ENCODE data around the gene TELO2. TPM values are rescaled to one million over a fixed set of nuclear protein-coding genes. Genes with fewer than 3 reads are reported as not detected.

The TELO2 gene
- total and polyA plus RNA-seq, 2 donors (not counting 3 experiments of a cell fraction or from before 2014, with no cell fraction given) = 30.7 to 61.6 TPM

DNA sequence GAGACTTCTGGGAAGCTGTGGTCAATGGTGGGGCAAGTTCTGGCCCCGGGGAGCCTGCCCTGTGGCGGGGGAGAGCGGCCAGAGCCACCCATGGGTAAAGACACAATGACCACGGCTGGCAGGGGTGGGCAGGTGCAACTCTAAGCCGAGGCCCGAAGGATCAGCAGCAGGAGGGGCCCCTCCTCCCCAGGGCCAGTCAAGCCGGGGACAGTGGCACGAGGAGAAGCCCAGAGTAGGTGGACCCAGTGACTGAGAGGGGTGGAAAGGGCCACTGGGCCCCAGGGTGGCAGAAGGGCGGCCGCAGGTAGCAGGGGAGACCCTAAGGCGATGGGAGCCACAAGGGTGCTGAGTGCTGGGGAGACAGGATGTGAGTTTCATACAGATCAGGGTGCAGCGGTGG is 58.0 kb downstream of the TELO2 start:
- H3K4me2 ChIP-seq (ENCODE audit: insufficient read depth, low read length) = no peak overlapping the region
- dilution Hi-C loops (cut with MboI; ENCODE audit: extremely low pct_ligation_motif_present, low sequenced_read_pairs) = no loop called here
- peaks cover 32% of the 10 kb centered on the region for H3K4me1 ChIP-seq (ENCODE audit: control insufficient read depth, extremely low read depth, insufficient read depth, low read length)
- intact Hi-C loops (cut with micrococcal nuclease) = no loop called here
- H3K27me3 ChIP-seq (ENCODE audit: control insufficient read depth in 2 of 2, insufficient read depth in 2 of 2, low read length in 2 of 2) = no peaks in the 10 kb centered on the region
- no peaks in the 10 kb centered on the region for H3K9me1 ChIP-seq (replicated peaks; ENCODE audit: control insufficient read depth, extremely low read depth, insufficient read depth, low read length)
- FAIRE-seq = no peak
- CTCF ChIA-PET = no interaction called here
- no peak overlapping the region for H2AFZ ChIP-seq (ENCODE audit: low read depth, low read length)
- no peak overlapping the region for H3K4me3 ChIP-seq (replicated peaks in 1 of 3; ENCODE audit: insufficient read depth in 1 of 3, low read depth in 1 of 3, low read length in 3 of 3)
- no peak overlapping the region for H3K9ac ChIP-seq (replicated peaks; ENCODE audit: extremely low read depth, insufficient read depth, low read length)
- H3K79me2 ChIP-seq (ENCODE audit: control insufficient read depth, insufficient read depth, low read length) = peaks cover 6% of the 10 kb centered on the region
- H3K27ac ChIP-seq (ENCODE audit: insufficient read depth, low read depth, low read length) = no peak overlapping the region
- no peaks in the 10 kb centered on the region for H3K9me3 ChIP-seq (replicated peaks; ENCODE audit: control insufficient read depth, insufficient read depth, low read length)
- H3K36me3 ChIP-seq (ENCODE audit: control insufficient read depth in 2 of 2, extremely low read depth in 1 of 2, insufficient read depth in 2 of 2, low read length in 2 of 2) = peaks cover 0 to 11% of the 10 kb centered on the region in 2 experiments
- TF ChIP-seq POLR2AphosphoS5 (IDR thresholded peaks at IDR 0.05; ENCODE audit: insufficient read depth, low read depth, low read length) (no peak), JUN (IDR thresholded peaks at IDR 0.05; ENCODE audit: borderline replicate concordance, insufficient read depth, insufficient read length, low read depth) (no peak), POLR2A (IDR thresholded peaks at IDR 0.05; ENCODE audit: low read depth, low read length) (no peak), GATA2 (IDR thresholded peaks at IDR 0.05; ENCODE audit: insufficient read depth, insufficient read length, low read depth, low read length) (no peak), EZH2 (IDR thresholded peaks at IDR 0.05; ENCODE audit: borderline replicate concordance, low read depth, low read length, severe bottlenecking) (no peak), MAX (IDR thresholded peaks at IDR 0.05; ENCODE audit: insufficient read depth, insufficient read length) (no peak), FOS (IDR thresholded peaks at IDR 0.05; ENCODE audit: borderline replicate concordance, insufficient read depth, low read length) (no peak), MYC (IDR thresholded peaks at IDR 0.05; ENCODE audit: low read depth, low read length) (no peak)
- TF ChIP-seq, protein P1, sequence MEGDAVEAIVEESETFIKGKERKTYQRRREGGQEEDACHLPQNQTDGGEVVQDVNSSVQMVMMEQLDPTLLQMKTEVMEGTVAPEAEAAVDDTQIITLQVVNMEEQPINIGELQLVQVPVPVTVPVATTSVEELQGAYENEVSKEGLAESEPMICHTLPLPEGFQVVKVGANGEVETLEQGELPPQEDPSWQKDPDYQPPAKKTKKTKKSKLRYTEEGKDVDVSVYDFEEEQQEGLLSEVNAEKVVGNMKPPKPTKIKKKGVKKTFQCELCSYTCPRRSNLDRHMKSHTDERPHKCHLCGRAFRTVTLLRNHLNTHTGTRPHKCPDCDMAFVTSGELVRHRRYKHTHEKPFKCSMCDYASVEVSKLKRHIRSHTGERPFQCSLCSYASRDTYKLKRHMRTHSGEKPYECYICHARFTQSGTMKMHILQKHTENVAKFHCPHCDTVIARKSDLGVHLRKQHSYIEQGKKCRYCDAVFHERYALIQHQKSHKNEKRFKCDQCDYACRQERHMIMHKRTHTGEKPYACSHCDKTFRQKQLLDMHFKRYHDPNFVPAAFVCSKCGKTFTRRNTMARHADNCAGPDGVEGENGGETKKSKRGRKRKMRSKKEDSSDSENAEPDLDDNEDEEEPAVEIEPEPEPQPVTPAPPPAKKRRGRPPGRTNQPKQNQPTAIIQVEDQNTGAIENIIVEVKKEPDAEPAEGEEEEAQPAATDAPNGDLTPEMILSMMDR (IDR thresholded peaks at IDR 0.05; ENCODE audit: extremely low read depth in 1 of 2, insufficient read depth in 1 of 2, low read depth in 1 of 2, low read length in 2 of 2) = no peak
- DNase-seq (ENCODE audit: low read depth, low spot score) = no peak
- BruUV-seq (replicated peaks) = no TSS peak
- H4K20me1 ChIP-seq (replicated peaks; ENCODE audit: control insufficient read depth, extremely low read depth, insufficient read depth, low read length) = no peaks in the 10 kb centered on the region
- POLR2A ChIA-PET = no interaction called here

Data from endothelial cell of umbilical vein (primary cell).